Measurements from ENCODE around the gene CALD1.

DNA sequence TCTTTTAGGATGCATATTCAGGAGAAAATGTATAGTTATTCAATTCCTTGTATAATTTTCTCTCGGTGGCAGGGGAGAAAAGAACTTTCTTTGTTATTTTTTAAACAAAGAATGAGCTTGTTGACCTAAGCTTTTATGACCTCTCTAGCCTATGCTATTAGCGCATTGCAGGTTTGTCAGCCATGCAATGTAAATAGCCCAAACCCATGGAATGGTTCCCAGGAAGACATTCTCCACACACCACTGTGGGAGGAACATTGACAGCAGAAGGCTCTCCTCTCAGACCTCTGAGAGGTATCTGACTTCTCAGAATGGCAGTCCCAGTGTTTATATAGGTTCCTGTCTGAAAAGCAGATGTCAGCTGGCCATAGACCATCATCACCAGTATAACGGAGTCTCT, 187.3 kb downstream of the CALD1 start:
- TF ChIP-seq, protein P1, sequence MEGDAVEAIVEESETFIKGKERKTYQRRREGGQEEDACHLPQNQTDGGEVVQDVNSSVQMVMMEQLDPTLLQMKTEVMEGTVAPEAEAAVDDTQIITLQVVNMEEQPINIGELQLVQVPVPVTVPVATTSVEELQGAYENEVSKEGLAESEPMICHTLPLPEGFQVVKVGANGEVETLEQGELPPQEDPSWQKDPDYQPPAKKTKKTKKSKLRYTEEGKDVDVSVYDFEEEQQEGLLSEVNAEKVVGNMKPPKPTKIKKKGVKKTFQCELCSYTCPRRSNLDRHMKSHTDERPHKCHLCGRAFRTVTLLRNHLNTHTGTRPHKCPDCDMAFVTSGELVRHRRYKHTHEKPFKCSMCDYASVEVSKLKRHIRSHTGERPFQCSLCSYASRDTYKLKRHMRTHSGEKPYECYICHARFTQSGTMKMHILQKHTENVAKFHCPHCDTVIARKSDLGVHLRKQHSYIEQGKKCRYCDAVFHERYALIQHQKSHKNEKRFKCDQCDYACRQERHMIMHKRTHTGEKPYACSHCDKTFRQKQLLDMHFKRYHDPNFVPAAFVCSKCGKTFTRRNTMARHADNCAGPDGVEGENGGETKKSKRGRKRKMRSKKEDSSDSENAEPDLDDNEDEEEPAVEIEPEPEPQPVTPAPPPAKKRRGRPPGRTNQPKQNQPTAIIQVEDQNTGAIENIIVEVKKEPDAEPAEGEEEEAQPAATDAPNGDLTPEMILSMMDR (conservative IDR thresholded peaks at IDR 0.05 in 1 of 2, IDR thresholded peaks at IDR 0.05 in 1 of 2; ENCODE audit: extremely low read depth in 1 of 2, insufficient read depth in 1 of 2, low read depth in 1 of 2, low read length in 2 of 2) = no peak
- no peak for TF ChIP-seq EZH2 (IDR thresholded peaks at IDR 0.05; ENCODE audit: borderline replicate concordance, low read length)

Data from mammary epithelial cell (primary cell).